Body of pancreas (tissue), 4 donors: ENCODE measurements around the gene CHRNA10.

Experiments
- POLR2A ChIP-seq, 3 donors: fragments of 450-650 bp; IDR thresholded peaks; one replicate each; pipeline ENCODE4 v1.6.1; 2016; ENCODE audit warnings: antibody characterized with exemption in 3 of 3, mild to moderate bottlenecking in 2 of 3
- TF ChIP-seq, protein P1 (sequence below), 7 experiments: fragments of 450-650 bp in 4 of 7; fragments of 200-600 bp in 3 of 7; sonication (generic) in 3 of 7; IDR thresholded peaks; one replicate each; pipeline ENCODE4 v1.5.1; 2016 to 2019; ENCODE audit warnings: antibody characterized with exemption in 7 of 7

DNA sequence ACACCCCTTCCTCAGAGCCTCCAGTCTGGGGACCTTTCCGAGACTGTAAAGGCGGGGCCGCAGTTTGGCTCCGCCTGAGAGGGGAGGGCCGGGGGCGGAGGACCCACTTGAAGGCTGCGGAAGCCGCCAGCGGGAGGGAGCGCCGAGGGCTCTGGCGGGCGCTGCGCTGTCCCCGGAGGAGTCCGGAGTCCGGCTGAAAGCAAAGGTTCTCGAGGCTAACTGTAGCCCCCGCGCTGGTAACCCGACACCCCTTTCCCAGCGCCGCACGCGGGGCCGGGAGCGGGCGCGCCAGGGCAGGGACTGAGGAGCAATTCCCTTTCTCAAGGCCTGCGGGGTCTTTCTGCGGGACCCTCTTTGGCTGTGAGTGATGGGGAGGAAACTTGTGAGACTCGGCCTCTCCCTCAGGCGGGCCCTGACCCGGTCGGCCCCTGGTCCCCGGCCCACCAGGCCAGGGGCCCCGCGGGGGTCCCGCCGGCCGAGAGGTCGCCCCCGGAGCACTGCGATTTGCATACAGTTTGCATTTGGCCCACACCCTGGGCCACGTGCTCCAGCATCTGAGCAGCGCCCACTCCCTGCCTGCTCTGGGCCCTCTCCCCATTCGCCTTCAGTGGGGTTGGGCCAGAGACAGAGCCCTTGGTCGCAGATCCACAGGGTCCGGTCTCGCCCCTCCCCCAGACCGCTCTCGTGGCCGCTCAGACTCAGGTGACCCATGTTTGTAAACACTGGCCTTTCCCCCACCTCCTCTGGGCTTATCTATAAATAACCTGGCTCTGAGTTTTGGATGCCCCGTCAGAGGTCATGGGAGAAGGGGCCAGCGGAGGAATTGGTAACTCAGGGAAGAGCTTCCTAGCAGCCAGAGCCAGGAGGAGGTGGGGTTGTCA lies 28.9 kb downstream of the CHRNA10 start:
- TF ChIP-seq, protein P1, sequence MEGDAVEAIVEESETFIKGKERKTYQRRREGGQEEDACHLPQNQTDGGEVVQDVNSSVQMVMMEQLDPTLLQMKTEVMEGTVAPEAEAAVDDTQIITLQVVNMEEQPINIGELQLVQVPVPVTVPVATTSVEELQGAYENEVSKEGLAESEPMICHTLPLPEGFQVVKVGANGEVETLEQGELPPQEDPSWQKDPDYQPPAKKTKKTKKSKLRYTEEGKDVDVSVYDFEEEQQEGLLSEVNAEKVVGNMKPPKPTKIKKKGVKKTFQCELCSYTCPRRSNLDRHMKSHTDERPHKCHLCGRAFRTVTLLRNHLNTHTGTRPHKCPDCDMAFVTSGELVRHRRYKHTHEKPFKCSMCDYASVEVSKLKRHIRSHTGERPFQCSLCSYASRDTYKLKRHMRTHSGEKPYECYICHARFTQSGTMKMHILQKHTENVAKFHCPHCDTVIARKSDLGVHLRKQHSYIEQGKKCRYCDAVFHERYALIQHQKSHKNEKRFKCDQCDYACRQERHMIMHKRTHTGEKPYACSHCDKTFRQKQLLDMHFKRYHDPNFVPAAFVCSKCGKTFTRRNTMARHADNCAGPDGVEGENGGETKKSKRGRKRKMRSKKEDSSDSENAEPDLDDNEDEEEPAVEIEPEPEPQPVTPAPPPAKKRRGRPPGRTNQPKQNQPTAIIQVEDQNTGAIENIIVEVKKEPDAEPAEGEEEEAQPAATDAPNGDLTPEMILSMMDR (IDR thresholded peaks at IDR 0.05): no peak
- peak in 1 of 3 donors; percentile 34 for TF ChIP-seq POLR2A (IDR thresholded peaks at IDR 0.05)
